HG02885 (cell line): ENCODE measurements around the gene ASCL5.

ENCODE experiments used
- ATAC-seq: cut with Tn5 transposase; IDR thresholded peaks from one replicate; pipeline ENCODE4 v1.9.1; 2021; ENCODE audit warnings: mild to moderate bottlenecking; ENCODE audit not compliant: unreplicated experiment, poor library complexity

The ASCL5 gene

DNA sequence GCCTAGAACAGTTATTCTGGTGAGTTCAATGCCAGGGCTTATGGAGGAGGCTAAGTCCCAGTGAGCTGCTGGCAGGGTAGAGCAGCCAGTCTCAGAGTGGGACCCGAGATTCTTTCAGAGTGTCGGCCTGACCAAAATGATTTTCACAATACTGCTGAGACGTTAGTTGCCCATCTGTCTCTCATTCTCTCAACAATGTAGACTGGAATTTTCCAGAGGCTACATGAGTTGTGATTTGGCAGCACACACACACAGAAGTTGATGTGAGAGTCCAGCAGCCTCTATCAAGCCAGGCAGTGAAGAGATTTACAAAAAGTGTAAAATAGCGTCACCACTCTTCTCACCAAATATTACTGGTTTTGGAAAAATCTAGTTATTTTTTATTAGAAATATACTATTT lies 36.4 kb downstream of the ASCL5 start:
- no peak for ATAC-seq

DNA sequence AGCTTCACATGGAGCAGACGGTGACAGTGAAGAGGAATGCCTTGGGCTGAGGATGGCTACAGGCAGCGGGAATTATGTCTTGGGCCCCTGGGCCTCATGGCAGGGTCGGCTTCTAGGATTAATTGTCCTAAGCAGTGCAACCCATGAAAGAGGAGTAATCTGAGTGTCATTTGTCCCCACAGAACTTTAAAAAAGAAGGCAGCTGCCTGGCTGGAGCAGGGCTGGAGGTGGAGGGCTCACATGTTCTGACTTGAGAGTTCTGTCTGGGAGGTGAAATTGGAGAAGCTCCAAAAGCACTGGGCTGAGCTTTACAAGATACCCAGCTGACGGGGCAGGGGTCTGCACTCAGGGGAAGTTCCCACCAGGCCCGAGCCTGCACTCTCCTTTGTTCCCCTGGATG lies 37.4 kb downstream of the ASCL5 start:
- no peak for ATAC-seq

DNA sequence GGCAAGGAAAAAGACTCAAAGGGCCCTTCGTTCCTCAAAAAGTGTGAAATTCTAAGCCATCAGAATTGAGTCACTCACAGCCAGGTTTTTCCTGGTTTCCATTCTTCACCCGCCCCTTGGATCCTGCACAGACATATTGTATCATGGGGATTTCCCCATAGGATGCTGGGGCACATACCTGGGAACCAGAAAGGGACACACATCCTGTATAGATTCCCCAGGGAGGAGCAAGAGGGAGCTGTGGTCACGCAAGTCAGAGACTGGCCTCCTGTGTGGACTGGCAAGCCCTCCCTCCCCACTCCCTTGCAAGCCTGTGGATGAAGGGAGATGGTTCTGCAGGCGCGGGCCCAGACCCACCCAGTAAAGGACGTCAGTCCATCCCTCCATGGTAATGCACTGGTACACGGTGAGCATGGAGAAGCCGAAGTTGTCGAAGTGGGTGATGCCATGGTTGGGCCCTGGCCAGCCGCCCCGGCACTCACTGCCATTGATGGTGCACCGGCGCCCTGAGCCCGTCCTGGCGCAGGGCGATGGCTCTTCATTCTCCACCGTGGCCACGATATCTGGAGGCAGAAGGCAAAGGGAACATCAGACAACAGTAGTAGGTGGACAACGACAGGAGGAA lies 38.0 kb downstream of the ASCL5 start:
- no peak for ATAC-seq

DNA sequence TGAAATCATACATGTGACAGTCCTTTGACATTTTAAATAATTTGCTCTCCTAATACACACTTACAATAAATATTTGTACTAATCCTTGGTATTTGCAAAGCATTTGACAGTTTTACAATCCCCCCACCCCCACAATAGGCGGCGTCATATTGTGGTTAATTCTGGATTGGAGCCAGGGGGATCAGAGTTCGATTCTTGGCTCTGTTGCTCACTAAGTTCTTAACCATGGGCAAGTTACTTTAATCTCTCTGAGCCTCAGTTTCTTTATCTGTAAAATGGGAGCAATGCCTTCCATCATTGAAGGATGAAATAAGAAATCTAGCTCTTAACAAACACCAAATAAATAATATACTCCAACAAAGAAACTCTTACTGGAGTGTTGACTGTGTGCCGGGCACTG lies 38.6 kb downstream of the ASCL5 start:
- ATAC-seq: no peak

DNA sequence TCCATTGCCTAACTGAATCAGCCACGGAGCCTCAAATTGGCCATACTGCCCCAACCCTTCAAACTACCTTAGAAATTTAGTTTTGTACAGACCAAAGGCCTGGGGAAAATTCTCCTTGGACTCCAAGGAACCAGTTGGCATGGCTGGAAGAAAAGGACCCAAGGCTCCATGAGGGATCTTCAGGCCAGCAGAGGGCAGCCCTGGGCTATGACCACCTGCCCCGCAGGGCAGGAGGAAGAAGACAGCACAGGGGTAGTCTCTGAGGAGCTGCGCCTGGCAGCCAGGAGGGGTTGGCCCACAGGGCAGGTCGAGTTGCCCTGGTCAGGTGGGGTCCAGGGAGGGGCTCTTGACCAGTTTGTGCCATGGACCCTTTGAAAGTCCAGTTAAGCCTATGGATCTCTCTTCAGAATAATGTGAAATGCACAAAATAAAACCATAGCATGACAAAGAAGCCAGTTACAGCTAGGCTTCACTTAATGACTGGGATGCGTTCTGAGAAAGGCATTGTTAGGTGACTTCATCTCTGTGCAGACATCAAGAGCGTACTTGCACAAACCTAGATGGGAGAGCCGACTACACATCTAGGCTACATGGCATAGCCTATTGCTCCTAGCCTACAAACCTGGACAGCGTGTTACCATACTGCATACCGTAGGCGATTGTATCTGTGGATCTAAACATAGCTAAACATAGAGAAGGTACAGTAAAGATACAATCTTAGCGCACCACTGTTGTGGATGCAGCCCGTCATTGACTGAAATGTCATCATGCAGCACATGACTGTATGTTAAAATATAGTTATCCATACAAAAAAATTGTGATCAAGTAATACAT lies 40.9 kb downstream of the ASCL5 start:
- ATAC-seq: no peak

DNA sequence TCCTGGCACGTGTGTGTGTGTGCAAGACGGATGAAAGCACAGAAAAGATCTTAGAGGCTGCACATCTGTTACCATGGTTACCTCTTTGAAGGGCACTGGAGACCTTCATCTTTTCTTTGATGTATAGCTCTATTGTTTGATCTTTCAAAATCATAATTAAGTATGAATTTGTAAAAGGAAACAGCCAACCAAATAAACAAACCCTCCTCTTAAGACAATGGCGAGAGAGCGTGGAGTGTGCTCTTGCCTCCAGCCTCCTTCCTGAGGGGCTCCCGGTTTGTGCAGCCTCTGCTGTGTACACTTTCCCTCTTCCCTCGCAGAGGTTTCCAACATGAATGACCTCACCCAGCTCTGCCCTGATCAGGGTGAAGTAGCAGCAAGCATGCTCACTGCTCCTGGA lies 42.7 kb downstream of the ASCL5 start:
- no peak for ATAC-seq

DNA sequence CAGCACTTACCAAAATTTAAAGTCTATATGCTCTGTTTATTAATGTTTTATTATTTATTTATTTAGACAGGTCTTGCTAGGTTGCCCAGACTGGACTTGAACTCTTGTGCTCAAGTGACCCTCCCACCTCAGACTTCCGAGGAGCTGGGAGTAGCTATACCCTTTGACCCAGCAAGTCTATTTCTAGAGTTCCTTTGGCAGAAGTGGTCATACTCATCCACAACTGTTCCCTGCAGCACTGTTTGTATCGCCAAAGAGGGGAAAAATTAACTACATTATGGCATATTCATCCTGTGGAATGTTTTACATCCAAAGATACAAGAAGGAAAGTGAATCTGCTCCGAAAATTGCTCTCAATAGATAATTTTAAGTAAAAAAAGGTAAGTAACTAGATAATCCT lies 43.2 kb downstream of the ASCL5 start:
- no peak for ATAC-seq

DNA sequence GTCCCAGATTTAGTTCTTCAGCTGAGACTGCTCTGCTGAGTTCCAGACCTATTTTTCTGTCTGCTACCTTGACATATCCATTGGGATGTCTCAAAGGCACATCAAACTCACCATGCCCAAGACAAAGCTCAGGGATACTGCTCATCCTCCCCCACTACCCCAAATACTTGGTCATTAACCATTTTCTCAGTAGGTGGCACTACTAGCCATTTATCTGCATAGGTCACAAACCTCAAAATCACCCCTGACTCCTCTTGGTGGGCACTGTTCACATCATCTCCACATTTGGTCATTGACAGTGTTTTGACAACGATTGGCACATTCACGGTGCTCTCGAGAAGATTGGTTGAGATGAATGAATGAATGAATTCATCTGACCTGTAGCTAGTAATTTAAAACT lies 46.8 kb downstream of the ASCL5 start:
- ATAC-seq: no peak

DNA sequence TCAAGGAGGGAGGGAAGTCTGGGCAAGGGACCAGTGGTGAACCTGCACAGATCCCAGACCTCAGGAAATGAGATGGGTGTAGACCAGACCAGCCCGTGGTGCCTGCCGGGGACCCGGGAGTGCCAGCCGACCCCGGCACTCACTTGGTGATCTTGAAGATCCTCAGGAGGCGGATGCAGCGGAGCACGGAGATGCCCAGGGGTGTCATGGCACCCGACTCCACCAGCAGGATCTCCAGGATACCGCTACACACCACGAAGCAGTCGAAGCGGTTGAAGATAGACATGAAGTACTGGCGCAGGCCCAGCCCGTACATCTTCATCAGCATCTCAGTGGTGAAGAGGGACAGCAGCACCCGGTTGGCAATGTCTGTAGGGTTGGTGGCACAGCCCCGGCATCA lies 49.2 kb downstream of the ASCL5 start:
- no peak for ATAC-seq

DNA sequence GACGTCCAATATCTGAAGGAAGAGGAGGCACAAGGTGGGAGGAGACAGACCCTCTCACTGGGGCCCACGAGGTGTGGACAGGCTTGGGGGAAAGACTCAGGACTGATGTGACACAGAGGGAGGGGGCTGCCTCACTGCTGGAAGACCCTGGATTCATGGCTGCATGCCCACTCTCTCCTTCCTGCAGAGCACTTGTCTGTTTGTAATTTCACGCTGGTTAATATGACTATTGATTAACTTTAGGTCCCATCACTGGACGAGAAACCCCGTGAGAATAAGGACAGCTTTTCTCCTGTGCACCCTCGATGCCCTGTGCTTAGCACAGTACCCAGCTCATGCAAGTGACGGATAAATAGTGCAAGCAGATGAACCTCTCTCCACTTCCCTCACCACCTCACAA lies 49.9 kb downstream of the ASCL5 start:
- ATAC-seq: no peak

DNA sequence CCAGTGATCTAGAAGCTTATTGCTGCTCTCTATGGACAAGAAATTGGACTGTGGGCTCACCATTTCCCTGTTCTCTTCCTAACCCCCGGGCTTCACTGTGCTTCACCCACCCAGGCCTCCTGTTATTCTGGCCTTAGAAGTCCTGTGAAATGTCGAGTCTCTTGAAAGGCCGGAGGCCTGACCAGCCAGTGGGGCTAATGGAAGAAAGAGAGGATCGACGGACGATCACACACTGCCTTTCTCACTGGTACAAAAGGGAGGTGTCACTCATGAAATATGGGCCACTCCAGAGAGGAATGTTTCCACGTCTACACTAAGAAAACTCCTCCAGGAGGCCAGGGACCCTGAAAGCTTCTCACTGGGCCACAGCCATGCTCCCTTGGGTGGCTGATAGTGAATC lies 50.9 kb downstream of the ASCL5 start:
- no peak for ATAC-seq

DNA sequence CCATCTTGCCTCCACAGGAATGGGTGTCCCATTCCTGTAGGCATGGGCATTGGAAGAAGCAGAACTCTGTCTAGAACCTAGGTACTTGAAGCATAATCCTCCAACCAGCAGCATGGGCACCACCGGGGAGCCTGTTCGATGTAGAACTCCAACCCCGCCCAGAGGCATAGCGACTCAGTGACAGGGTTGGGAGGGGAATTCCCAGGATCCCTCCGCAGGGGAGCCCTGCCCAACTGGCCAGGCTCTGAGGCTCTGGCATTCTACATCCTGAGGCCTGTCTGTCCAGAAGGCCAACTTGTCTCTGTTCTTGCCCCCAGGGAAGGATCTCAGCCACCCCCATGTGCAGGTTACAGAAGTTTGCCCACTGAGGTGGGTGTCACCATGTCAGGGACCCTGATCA lies 53.0 kb downstream of the ASCL5 start:
- no peak for ATAC-seq

DNA sequence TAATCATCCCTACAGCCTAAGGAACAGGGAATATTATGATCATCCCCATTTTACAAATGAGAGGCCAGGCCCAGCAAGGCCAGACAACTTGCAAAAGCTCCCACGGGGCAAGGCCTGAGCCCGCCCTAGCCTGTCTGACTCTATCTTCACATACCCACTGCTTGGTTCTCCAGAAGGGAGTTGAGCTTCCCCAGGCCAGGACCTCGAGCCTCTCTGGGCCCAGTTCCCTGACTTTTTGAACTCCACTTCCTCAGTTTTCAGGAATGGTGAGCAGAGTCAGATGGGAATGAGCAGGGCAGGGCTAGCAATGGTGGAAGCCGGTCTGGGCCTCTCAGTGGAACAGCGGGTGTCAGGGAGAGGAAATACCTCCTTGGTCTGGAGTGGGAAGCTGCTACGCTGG lies 54.1 kb downstream of the ASCL5 start:
- no peak for ATAC-seq

DNA sequence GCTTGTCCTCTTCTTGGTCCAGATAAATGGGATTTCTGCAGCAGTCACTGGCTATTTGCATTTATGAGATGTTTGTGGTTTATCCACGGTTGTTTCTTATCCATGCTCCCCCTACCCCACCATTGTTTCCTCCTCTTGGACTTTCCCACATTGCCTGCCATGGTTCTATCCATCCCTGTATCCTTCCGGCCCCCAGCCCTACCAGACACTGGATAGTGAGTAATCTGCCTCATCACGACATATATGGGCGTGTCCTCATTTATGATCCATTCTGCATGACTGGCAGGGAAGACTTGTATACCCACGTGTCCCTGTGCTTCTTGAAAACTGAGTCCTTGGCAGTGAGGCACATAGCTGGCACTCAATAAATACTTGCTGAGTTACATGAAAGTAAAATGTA lies 54.8 kb downstream of the ASCL5 start:
- ATAC-seq: no peak

DNA sequence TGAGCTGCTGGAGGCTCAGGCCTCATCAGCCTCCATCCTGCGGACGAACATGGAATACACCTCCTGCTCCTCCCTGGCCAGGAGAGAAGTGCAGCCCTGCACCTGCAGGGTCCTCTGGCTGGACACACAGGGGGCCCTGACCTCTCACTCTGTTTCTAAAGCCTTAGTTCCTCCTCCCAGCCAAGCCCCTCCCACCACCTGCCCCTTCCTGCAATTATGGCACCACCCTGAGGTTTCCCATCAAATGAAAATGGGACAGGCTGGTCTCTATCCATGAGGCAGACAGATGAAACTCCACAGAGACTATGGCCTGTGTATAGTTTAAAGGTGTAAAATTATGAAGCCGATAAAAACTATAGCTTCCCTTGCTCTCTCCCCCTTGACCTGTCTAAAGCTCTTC lies 57.3 kb downstream of the ASCL5 start:
- no peak for ATAC-seq

DNA sequence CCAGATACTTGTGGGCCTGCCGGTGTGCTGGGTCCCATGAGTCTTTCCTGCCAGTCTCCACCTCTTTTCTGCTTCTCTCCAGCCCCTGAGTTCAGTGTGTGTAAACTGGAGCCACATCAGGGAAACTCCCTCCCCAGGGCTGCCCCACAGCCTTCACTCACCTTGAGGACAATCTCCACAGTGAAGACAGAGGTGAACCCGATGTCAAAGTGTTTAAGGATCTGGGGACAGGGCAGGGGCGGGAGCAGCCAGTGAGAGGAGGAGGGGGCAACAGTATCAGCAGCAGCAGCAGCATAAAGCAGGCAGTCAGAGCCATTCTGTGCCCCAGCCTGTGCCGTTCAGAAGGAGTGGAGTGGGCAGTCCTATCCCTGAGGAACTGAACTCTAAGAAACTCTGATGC lies 58.0 kb downstream of the ASCL5 start:
- no peak for ATAC-seq

DNA sequence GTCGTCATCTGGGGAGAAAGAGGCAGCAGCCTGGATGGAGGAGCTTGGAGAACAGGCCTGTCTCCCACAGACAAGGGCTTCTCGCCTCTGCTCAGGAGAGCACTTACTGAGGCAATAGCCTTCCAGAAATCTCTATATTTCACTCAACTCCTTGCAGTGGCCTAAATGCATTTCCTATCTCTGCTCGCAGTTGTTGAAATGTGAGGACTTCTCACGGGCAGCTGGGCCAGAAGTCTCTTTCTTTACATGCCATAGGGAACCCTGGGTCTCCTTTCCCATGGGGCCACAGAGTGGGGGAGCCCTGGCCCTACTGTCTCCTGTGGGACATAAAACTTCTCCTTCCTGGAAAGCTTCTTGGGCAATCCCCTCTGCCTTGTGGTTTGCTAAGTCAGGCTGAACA lies 60.0 kb downstream of the ASCL5 start:
- no peak for ATAC-seq

DNA sequence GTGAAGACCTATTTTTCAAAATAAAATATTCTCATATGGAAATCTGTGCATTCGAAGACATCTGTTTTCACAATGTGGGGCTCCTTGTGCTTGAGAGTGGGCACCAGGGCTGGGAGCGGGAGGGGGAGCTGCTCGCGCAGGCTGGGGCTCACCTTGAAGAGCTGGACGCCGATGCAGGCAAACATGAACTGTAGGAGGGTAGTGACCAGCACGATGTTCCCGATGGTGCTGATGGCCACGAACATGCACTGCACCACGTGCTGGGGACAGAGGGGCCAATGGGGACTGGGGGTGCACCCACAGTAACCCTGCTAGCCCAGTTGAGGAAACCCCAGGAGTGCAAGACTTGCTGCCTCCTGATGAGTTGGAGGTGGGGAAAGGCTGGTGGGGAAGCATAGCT lies 61.3 kb downstream of the ASCL5 start:
- ATAC-seq: no peak

DNA sequence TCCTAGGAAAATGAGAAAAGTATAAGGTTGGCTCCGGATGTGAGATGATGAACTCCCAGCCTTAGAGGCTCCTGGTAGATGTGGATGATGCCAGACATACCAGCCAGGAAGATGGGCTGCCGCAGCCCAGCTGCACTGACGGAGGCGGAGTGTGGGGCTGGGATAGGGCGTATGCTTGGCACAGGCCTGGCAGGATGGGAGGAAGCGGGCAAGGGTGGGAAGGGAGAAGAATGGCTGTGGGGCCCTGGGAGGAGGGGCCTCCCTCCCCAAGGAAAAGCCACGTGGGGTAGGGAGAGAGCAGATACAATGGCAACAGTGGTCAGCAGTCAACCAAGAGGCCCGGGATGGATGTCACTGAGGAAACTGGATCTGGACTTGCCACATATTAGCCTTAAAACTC lies 62.2 kb downstream of the ASCL5 start:
- ATAC-seq: no peak
